HCT116 (cell line): ENCODE results near the gene MT1G.

ENCODE experiments used
- CEBPB ChIP-seq: IDR thresholded peaks from 2 replicates; pipeline ENCODE4 v1.6.1; 2012; ENCODE audit warnings: low read depth
- ELF1 ChIP-seq: IDR thresholded peaks from 2 replicates; pipeline ENCODE4 v1.6.1; 2012; ENCODE audit warnings: low read depth, borderline replicate concordance
- EZH2phosphoT487 ChIP-seq: fragments of 200-600 bp; IDR thresholded peaks from 2 replicates; pipeline ENCODE4 v1.6.1; 2018; ENCODE audit warnings: antibody characterized with exemption, borderline replicate concordance
- POLR2A ChIP-seq: IDR thresholded peaks from 2 replicates; pipeline ENCODE4 v1.7.0; 2011; ENCODE audit warnings: borderline replicate concordance; ENCODE audit not compliant: insufficient read depth, insufficient read length; ENCODE audit errors: extremely low read depth
- RAD21 ChIP-seq: IDR thresholded peaks from 2 replicates; pipeline ENCODE4 v1.6.1; 2012; ENCODE audit warnings: low read depth, mild to moderate bottlenecking
- ZBTB33 ChIP-seq: IDR thresholded peaks from 2 replicates; pipeline ENCODE4 v1.6.1; 2011; ENCODE audit warnings: mild to moderate bottlenecking, low read length, moderate library complexity; ENCODE audit not compliant: insufficient replicate concordance; ENCODE audit errors: extremely low read depth
- ZFX ChIP-seq: fragments of 450-650 bp; IDR thresholded peaks from 2 replicates; pipeline ENCODE4 v1.6.1; 2017
- TF ChIP-seq, protein P1 (sequence below), 3 experiments: fragments of 200-600 bp in 1 of 3; sonication (generic) in 1 of 3; IDR thresholded peaks in 2 of 3; conservative IDR thresholded peaks in 1 of 3; 2 replicates each; pipeline ENCODE4 v1.5.1; 2012 to 2017; ENCODE audit warnings: low read depth in 2 of 3, low read length in 2 of 3, antibody characterized with exemption in 1 of 3, borderline replicate concordance in 1 of 3, control low read depth in 1 of 3, mild to moderate bottlenecking in 1 of 3, mixed read lengths in 1 of 3, mixed run types in 1 of 3, moderate library complexity in 1 of 3; ENCODE audit not compliant: insufficient read depth in 1 of 3
- TF ChIP-seq, protein P2 (sequence below): IDR thresholded peaks from 2 replicates; pipeline ENCODE4 v1.6.1; 2012

DNA sequence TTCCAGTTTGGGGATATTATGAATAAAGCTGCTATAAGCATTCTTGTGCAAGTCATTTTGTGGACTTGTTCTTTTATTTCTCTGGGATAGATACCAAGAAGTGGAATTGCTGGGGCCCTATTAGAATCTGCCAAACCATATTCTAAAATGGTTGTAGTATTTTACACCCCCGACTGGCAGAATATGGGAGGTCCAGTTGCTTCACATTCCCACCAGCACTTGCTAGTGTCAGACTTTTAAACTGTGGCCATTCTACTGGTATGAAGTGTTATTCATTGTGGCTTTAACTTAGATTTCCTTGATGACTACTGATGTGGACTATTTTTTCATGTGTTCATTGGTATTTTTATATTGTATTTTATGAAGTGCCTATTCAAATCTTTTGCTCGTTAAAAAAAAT lies 44.0 kb upstream of the MT1G start:
- no peak for TF ChIP-seq RAD21
- TF ChIP-seq, protein P1, sequence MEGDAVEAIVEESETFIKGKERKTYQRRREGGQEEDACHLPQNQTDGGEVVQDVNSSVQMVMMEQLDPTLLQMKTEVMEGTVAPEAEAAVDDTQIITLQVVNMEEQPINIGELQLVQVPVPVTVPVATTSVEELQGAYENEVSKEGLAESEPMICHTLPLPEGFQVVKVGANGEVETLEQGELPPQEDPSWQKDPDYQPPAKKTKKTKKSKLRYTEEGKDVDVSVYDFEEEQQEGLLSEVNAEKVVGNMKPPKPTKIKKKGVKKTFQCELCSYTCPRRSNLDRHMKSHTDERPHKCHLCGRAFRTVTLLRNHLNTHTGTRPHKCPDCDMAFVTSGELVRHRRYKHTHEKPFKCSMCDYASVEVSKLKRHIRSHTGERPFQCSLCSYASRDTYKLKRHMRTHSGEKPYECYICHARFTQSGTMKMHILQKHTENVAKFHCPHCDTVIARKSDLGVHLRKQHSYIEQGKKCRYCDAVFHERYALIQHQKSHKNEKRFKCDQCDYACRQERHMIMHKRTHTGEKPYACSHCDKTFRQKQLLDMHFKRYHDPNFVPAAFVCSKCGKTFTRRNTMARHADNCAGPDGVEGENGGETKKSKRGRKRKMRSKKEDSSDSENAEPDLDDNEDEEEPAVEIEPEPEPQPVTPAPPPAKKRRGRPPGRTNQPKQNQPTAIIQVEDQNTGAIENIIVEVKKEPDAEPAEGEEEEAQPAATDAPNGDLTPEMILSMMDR (IDR thresholded peaks at IDR 0.05 in 2 of 3, conservative IDR thresholded peaks at IDR 0.05 in 1 of 3; ENCODE audit: borderline replicate concordance in 1 of 3, insufficient read depth in 1 of 3, low read depth in 2 of 3, low read length in 2 of 3), result no peak
- TF ChIP-seq ZFX, result no peak
- no peak for TF ChIP-seq EZH2phosphoT487
- no peak for TF ChIP-seq POLR2A
- no peak for TF ChIP-seq CEBPB
- TF ChIP-seq ELF1, result no peak
- no peak for TF ChIP-seq ZBTB33
- TF ChIP-seq, protein P2, sequence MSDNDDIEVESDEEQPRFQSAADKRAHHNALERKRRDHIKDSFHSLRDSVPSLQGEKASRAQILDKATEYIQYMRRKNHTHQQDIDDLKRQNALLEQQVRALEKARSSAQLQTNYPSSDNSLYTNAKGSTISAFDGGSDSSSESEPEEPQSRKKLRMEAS, result no peak
